ENCODE results near the gene ZNF76.

GRCh38 chr6:35251949-35252348 is 7.6 kb upstream of the ZNF76 start:
- TF ChIP-seq EZH2 (IDR thresholded peaks at IDR 0.05) (no peak), POLR2AphosphoS5 (IDR thresholded peaks at IDR 0.05; ENCODE audit: borderline replicate concordance, low read depth, low read length) (no peak), FOXP2 (optimal IDR thresholded peaks at IDR 0.05; ENCODE audit: control extremely low read depth, extremely low read length, insufficient read depth) (no peak)
